ENCODE results near the gene IMPA2.
"Not testable (repeated sequence)": the region's sequence is repeated elsewhere in the genome, so short reads cannot be mapped to it uniquely, and the experiment has no call there.

IMPA2 gene

GRCh38 chr18:12067671-12068070 is 86.4 kb downstream of the IMPA2 start:
- in situ Hi-C loops (cut with HindIII; ENCODE audit: low sequenced_read_pairs), result no loop called here

GRCh38 chr18:12068316-12068949 is 87.1 kb downstream of the IMPA2 start:
- in situ Hi-C loops (cut with HindIII; ENCODE audit: low sequenced_read_pairs), result not testable (repeated sequence)

GRCh38 chr18:12068950-12069320 is 87.6 kb downstream of the IMPA2 start:
- in situ Hi-C loops (cut with HindIII; ENCODE audit: low sequenced_read_pairs), result no loop called here

- in situ Hi-C loops (cut with HindIII; ENCODE audit: low sequenced_read_pairs), result not testable (repeated sequence)
Observed at GRCh38 chr18:12071066-12071465, 89.8 kb downstream of the IMPA2 start.

GRCh38 chr18:12072996-12073395 is 91.7 kb downstream of the IMPA2 start:
- in situ Hi-C loops (cut with HindIII; ENCODE audit: low sequenced_read_pairs), result no loop called here

GRCh38 chr18:12074736-12075135 is 93.4 kb downstream of the IMPA2 start:
- in situ Hi-C loops (cut with HindIII; ENCODE audit: low sequenced_read_pairs), result no loop called here

GRCh38 chr18:12076424-12077140 is 95.3 kb downstream of the IMPA2 start:
- in situ Hi-C loops (cut with HindIII; ENCODE audit: low sequenced_read_pairs), result no loop called here

- in situ Hi-C loops (cut with HindIII; ENCODE audit: low sequenced_read_pairs), result not testable (repeated sequence)
Observed at GRCh38 chr18:12077994-12078393, 96.7 kb downstream of the IMPA2 start.

GRCh38 chr18:12079491-12080237 is 98.4 kb downstream of the IMPA2 start:
- in situ Hi-C loops (cut with HindIII; ENCODE audit: low sequenced_read_pairs), result no loop called here

All from DLD1 (cell line).